Stimulated activated CD8-positive, alpha-beta memory T cell treated with anti-CD3 and anti-CD28 coated beads, Interleukin-4, amount 100 ng/mL, for 48 hours (primary cell): ENCODE results near the gene GRIK1.

Source experiments
- DNase-seq: peaks from one replicate; pipeline ENCODE4 v3.0.0-alpha.2; 2020

The GRIK1 gene

DNA sequence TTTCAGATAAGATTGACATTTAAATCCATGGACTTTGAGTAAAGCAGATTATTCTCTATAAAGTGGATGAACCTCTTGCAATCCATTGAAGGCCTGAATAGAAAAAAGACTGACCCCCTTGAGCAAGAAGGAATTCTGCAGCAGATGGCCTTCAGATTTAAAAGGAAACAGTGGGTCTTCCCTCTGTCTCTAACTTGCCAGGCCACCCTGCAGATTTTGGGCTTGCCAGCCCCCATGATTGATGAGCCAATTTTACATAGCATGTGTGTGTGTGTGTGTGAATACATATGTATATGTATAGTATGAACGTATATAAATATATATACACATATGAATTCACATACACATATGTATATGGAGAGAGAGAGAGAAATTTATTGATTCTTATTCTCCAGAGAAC is 113.4 kb downstream of the GRIK1 start:
- no peak for DNase-seq

DNA sequence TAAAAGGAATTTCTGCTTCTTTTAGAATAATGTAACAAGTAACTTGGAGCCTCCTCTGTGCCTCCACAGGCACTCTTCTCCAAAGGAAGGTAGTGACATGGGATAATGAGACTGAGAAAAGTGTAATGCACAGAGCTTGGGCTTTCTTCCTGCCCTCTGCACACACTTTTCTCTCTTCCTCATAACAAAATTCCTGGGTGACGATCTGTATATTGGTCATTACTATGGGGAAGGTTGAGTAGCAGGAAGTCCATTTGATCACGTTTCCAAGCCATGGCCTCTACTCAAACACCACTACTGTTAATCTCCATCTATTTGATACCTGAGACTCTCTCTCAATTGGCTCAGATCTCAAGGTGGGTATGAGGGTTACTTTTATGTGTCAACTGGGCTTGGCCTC is 113.9 kb downstream of the GRIK1 start:
- DNase-seq = no peak

DNA sequence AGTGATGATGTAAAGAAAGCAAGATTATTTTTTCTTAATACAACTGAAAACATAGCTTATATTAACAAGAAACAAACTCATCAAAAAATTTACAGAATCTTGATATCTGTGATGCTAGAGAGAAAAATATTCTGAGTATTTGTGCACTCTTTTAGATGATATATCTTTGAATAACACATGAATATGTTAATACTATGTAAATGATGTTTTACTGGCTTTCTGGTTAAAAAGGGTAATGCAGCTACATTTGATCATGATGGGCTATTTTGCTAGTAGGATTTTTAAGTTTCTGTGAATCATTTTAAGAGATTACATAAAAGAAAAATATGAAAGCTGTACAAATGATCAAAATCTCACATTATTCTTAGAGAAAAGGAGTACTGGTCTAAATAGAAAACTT is 114.5 kb downstream of the GRIK1 start:
- DNase-seq = no peak

DNA sequence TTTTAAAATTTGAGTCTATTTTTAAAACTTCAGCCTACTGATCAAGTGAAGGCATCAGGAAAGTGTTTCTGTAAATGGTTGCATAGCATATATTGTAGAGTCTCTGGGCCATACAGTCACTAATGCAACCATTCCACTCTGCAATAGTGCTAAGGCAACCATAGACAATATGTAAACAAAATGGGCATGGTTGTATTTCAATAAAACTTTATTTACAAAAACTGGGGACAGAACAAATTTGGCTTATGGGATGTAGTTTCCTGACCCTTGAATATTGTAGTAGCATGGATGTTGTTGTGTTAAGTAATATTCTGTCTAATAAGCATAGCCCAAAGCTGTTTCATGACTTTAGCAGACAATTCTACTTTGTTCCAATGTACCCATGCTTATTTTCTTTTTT is 117.7 kb downstream of the GRIK1 start:
- DNase-seq = no peak

DNA sequence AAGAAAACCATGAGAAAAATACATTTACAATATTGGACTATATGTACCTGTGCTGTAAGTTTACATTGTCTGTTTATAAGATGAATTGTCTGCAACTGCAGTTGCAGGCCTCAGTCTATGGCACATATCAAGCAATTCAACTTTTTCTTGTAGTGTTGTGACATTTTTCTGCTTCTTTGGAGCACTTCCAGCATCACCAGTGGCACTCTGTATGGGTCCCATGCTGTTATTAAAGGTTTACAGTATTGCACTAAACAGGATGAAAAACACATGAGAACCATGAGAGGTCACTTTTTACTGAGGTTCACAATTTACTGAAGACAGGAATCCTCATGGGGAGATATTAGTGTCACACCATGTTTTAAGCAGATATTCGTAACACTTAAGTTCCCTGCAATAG is 118.6 kb downstream of the GRIK1 start:
- no peak for DNase-seq

DNA sequence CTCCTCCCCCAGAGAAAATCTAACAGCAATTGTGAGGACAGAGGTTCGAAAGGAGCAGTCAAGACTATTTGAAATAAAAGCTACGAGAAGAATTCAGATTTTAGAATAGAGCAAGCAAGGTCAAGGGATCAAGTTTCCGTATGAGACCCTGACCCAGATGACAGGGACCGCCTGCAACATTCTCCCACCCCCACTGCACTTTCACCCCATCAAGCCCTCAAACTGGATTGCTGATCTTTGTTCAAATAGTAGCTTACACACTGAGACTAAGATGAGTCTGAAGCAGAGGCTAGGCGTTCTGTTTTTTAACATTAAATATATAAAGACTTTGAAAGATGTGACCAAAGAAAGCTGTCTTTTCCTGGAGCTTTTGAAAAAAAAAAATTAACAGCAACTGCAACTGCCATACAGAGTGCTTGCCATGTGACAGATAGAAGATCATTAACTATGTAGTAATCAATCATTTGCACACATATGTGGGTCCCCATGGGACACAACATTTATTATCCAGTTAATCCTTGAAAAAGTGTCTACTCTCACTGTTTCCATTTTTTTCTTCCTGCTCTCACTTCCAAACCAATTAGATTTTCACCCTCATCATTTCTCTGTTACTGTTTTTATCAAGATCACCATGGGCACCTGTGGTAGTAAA is 120.0 kb downstream of the GRIK1 start:
- DNase-seq = no peak

DNA sequence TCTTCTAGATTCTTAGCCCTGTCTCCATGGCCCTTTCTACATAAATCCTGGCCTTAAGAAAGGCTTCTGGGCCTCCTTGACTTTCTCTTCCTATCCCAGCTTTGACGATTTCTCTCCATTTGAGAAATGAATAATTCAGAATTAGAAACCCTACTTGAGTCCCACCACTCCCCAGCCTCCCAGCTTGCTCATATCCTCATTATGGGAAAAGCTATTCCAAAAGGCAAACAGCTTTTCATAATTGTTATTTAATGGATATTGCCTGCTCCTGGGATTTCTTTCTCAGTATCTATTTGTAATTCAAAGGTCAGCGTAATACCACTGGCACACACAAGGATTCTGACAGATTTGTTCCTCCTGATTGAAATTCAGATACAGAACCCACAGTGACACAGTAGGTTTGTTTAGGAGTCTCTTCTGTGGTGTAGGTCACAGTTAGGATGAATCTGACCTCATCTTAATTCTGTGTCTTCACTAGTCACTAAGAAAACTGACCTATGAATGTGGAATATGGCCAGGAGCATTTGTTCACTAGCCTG is 121.3 kb downstream of the GRIK1 start:
- no peak for DNase-seq

DNA sequence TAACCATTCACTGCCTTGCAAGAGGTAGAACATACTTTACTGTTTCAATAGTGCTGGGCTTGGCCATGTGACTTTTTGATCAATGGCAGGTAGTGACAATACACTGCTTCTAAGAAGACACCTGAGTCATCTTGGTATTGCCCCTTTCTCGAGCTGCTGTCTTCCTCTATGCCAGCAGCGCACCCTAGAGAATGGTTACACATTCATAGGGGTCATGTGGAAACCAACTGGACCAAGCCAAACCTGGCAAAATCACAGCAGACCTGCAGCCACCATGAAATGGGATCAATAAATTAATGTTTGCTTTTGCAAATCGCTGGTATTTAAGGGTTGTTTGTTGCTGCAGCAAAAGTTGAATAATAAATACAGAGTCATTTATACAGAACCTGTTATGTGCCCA is 122.3 kb downstream of the GRIK1 start:
- DNase-seq = no peak

DNA sequence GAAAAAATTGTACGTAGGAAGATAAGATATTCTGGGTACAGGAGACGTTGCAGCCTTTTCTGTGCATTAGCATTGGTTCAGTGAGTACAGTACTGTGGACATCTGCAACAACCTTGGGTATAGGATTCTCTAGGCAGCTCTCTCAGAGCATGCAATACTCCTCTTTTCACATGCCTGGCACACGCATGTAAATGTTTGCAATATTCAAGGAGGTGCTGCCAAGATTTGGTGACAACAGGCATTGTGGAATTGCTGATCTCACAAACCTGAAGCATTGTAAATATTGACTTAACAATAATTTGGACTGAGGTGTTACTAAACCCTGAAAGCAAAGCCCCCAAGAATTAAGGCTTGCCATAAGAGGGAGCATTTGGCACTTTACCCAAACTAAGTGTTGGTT is 126.8 kb downstream of the GRIK1 start:
- no peak for DNase-seq

DNA sequence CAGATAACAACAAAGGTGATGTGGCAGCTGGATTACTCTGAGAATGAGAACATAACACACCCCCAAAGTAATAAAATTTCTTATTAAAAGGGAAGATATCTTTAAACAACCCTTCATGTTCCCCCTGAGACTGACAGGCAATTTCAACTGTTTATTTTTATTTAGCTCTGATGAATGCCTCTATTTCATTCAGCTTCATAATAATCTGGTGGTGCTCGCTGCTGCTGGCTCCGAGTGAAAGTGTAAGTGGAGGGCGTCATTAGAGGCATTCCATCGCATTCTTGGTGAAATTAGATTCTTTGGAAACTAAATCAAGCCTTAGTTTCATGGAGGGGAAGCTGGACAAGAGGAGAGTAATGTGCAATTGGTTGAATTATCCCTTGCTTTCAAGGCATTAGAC is 128.9 kb downstream of the GRIK1 start:
- DNase-seq = no peak

DNA sequence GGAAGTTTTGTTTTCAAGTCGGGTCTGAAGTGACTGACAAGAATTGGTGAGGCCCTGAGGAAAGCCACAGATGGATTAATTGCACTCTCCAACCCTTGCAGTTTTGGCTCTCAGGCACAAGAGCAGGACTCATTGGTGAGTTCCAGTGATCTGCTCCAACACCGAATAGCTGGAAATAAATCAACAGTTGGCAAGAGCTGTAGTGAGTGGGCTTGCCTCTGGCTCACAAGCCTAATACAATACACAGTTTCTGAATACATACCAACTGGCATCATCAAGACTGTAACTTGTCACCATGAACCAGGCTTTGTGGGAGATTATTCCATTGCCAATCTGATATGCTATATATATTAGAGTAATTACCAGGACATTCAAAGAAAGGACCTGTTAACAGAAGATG is 131.6 kb downstream of the GRIK1 start:
- no peak for DNase-seq

DNA sequence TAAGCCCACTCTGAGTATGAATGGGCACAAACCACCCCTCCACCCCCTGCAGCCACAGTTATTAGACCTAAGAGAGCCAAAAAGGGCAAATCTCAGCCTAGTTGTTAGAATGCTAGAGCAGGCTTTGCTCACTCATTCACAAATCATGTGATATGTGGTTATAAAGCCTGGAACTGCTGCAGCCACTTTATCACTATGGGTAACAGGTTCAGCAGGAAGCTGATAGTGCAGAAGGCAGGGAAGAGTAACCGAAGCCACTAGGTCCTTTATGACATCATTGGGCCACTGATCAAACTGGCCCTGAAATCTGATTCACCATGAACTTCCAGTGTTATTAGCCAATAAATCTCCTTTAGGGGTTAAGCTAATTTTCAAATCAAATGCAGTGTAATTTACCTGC is 134.7 kb downstream of the GRIK1 start:
- no peak for DNase-seq

DNA sequence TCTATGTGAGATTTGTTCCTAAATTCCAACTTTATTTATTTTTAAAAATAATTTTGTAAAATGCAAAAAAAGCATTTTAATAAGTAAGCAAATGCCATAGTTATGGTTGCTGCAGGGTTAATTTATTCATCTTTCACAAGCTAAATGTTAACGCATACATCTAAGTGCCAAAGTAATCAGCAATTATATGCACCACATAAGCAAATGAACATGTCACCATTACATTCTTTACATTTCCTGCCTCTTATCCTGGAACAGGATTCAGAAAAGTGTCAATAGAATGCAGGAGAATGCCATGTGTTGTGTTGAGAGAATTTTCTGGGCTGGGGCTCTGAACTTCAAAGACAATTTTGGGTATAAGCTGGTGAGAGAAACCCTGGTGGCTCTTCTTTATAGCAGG is 136.6 kb downstream of the GRIK1 start:
- no peak for DNase-seq

DNA sequence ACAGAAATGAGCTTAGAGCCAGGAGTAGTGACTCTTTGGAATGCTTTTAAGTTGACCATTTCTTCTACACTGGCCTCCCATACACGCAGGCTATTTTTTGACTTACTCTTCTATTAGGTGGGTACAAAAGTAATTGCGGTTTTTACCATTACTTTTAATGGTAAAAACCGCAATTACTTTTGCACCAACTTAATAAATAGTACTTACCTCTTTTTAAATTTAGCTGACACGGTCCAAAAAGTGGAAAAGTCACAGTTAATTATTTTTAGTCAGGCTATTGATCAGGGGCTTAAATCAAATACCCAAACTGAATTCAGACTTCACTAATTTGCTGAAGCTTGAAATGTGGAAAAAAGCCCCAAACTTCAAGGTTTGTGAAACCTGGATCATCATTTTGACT is 138.7 kb downstream of the GRIK1 start:
- no peak for DNase-seq

DNA sequence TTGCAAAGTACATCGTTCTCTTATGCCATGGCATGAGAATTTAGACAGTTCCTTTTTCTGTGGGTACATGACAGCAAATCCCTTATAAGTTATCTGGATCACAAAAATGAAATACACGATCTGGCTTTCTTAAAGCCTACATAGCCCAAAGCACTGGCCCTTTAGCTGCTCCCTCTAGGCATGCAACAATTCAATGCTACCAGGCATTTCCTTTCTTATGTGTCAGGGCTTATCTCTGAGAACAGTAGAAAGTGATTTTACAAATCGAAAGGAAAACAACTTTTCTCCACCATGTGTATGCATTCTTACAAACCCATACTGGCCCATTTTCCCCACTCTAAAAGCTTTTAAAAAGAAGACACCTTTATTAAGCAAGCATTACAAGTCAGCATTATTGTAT is 139.7 kb downstream of the GRIK1 start:
- no peak for DNase-seq

DNA sequence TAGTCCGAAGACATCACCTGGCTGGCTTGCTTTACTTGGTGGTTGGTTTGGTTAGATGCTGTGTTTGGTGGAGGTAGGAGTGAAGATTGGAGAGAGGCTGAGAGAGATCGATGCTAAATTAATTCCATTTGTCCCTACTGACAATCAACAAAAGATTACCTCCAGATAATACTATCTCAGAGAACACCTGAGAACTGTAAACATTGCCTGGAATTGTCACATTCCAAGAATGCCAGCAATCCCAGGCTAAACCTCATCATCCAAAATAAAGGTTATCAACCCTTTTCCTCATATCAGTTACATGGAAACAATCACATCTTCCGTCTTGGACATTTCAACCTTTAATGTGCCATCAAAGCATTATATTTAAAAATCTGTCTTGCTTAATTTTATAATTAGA is 141.0 kb downstream of the GRIK1 start:
- DNase-seq = no peak

DNA sequence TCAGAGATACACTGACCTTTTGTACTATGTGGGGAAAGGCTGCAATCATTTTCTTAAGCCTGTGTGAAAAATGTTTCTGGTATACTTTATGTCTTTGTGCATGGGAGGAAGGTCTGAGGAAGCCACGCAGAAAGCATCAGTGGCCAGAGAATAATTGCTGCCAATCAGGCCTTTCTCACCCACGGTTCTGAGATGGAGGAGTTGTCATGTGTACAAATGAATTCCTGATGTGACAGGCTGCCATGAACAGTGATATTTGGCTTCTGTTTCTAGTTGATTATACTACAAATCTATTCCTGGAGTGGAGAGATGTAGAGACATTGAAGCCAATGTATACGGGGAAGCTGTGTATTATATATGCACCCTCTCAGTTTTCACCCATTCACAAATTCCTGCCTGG is 142.6 kb downstream of the GRIK1 start:
- no peak for DNase-seq

DNA sequence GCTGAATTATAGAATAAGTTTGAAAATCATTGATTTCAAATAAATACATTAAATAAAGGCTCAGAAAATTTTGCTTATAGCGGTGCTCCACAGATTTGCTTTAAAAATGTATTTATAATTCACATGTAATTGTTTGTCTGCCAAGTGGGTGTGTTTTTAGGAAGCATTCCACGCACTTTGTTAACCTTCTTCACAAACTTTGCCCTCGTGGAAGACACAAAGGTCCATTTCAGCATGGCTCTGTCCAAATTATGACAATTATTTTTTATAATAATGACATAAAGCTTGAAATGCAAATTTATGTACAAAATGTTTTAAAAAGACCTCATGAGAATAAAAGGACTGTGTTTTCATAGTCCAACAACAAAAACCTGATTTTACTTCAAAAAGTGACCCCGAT is 146.1 kb downstream of the GRIK1 start:
- DNase-seq = no peak

DNA sequence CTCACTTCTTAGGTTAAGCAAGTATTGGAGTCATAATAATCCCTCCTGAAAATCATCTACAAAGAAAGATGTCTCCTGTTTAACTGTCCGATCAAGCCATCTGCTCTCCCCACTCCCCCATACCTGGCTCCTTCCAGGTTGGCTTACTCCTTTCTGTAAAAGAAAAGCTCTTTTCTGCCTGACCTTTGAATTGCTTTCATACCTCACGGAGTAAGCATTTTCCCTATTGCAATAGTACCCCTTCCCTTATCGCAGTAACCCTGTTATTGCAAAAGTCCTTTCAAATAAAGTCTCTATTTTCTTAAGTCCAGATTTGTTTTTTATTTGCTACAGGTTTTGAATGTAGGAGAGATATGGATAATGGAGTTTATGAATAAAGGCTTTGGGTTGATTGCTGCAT is 150.4 kb downstream of the GRIK1 start:
- no peak for DNase-seq

DNA sequence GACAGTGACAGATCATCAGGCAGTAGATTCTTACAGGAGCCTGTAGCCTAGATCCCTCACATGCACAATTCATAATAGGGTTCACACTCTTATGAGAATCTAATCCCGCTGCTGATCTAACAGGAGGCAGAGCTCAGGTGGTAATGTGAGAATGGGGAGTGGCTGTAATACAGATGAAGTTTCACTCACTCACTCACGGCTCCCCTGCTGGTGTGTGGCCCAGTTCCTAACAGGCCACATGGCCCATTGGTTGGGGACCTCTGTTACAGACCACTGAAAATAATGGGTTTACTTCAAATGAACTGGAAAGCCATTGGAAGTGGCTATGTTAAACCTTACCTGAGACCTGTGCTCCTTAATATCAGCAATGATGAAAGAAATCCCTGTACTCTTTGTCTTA is 151.0 kb downstream of the GRIK1 start:
- DNase-seq = no peak

DNA sequence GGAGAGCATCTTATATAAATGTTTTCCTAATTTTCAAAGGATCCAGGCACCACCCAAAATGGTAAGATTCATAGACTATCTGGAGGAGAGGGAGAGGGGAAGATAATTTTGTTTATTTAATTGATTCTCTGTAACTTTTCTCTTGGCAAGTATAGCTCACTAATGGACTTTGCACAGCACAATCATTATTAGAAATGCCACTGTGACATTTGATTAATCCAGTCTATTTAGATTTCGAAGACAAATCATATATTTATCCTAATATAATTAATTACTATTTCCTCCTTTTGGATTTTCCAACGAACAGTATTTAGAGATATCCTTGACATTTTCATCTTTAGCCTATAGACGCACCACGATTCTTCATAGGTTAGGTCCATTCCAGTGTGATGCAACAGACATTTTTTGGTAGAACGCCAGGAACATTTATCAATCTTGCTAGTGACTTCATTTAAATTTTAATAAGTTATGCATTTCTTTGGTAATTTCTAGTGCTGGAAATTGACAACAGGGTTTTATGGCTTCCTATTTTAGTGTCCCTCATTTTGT is 152.4 kb downstream of the GRIK1 start:
- no peak for DNase-seq

DNA sequence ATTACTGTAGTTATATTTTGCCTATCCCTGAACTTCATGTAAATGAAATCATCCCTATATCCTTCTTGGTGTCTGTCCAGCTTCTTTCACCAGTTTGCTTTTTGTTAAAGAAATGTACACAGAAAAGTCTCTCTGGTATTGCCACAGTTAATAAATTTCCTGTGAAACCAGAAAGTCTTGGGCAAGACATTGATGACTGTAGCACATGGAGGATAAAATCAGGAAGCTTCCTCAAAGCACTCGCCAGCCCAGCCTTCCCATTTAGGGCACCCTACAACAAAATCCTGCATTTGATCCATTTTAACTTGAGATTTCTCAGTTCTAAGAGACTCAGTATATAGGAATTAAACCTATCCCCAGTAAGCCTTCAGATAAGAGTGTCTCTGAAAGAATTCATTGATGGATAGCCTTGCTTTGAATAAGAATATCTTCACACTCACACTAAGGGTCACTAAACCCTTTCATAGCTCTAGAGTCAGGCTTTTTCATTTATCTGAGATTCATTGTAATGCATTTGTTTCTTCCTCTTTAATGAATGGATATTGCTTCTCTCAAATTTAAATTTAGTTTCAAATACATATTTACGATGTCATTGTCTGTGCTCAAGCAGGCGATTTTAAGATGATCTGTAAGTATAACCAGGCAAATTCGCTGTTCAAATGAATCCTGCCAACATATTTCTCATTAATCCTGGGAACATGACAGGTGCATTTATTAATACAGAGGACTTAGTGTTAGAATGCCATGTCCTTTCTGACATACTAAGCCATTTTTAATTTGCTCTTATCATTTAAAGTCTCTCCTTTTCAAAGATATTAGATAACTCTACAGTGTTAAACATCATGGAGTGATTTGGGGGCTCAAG is 153.1 kb downstream of the GRIK1 start:
- DNase-seq = no peak

DNA sequence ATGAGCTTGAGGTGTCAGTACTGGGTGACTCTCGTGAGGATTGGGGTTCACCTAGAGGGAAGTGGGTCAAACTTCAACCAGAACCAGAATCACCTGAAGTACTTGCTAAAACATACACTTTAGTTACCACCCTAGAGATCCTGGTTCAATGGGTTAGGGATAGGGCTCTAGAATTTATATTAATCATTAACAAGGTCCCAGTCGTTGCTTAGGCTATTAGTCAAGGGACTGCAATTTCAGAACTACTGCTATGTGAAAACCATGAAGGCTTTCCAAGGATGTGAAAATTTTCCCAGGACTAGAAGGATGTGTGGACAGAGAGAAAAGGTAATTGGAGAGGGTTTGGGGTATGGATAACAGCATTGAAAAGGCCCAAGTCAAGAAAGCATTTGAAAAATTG is 162.6 kb downstream of the GRIK1 start:
- no peak for DNase-seq

DNA sequence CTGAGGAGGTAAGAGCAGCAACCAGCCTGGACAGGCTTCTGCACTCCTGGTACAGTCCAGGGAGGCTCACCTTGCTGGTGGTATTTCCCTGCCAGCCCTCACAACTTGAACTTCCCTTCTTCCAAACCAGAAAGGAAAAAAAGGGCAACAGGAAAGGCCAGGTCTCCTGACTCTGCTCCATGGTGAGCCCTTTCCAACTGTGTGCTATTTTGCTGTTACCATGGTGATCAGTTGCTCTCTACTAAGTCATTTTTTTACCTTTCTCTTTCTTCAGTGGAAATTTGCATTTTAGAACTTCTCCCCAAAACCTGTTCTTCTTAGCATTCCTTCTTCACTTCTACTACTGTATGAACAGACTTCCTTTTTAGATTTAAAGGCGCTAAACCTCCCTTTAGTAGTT is 164.3 kb downstream of the GRIK1 start:
- no peak for DNase-seq
